ENCODE measurements around the gene AFF3.

The AFF3 gene

DNA sequence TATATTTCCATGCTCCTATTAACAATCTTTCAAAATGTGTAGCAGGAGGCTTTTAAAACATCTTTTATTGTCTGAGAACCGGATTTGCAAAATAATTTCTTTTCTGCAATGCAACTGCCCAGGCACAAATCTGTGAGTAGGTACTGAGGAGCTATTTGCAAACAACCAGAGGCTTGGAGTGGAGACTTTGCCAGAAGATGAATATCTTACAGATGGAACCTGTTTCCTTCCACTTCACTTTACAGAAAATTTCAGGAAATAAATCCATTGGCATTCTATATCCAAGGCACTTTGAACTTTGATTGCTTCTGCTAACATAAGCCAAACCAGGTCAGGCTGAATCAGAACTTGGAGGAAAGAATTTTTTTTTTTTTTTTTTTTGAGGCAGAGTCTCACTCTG, 415.2 kb downstream of the AFF3 start:
- DNase-seq: no peak

DNA sequence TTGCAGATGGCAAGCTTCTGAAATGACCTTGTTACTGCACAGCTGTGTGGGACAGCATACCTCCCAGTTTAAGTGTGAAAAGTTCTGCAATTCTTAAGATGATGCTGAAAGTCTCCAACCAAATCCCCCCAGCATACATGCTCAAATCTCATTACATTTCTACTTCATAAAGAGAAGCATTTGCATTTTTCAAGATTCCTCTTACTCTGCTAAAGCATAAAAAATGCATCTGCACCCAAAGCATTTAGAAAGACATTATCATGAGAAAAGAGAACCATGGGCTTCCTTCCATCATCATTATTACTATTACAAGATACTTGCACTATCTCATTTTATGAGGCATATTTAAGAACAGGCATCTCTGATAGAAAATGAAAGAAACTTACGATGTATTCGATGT, 415.7 kb downstream of the AFF3 start:
- DNase-seq: no peak

DNA sequence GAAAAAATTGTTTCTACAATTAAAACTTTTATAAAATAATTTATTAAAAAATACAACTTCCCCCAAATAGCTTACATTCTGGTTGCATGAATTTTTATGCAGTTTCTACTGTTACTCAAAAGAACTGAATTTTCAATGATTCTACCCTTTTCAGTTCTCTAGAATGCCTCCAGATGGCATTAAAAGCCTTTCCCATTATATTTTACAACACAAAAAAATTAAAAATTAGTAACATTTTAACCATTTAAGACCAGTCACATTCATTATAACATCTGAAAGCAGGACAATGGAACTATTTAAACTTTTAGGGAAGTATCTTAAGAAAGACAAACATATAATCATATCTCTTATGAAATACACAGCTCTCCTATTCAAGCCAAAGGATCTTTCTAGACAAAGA, 416.6 kb downstream of the AFF3 start:
- no peak for DNase-seq

DNA sequence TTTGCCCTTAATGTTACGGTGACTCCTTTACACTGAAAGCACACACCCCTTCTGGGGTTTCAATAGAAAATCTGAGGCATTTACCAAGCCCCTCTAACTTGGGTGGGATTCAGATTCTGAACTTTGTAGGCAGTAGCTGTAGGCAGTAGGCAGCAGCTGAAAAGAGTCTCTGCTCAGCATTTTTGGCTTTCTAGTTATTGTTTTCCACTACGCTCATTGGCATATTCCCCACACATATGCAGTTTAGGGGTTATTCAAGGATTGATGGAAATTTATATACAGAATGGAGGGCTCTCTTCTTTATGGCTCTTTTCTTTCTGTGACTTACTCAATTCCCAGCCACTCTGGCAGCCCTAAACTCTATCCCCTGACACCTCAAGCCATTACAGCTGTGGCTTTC, 419.9 kb downstream of the AFF3 start:
- no peak for DNase-seq

DNA sequence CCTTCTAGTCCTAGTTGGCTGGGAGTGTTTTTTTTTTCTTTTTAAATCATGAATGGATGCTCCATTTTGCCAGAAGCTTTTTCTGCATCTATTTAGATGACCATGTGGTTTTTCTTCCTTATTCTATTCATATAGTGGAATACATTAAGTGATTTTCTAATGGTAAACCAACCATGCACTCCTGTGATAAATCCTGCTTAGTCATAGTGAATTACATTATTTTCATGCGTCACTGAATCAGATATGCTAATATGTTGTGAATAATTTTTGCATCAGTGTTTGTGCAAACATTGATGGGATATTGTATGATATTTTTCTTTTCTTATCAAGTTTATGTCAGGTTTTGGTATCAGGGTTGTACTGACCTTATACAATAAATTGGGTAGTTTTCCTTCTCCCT, 423.3 kb downstream of the AFF3 start:
- DNase-seq: no peak

DNA sequence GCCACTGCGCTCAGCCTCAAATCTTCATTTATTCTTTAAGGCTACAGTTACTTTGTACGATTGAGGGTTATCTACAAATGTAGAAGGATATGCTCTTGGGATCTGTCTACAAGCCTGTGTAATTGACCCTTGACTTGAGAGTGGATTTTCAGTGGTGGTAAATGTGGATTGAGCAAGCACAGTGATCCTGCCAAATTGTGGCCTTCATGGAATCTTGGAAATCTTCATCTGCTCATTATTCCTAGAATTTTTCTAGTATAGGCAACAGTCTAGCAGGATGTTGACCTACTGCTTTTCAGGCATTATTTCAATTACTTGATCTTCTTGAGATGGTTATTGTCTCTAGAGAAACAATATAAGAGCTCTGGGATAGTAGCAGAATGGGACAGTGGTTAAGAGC, 426.4 kb downstream of the AFF3 start:
- DNase-seq: no peak

DNA sequence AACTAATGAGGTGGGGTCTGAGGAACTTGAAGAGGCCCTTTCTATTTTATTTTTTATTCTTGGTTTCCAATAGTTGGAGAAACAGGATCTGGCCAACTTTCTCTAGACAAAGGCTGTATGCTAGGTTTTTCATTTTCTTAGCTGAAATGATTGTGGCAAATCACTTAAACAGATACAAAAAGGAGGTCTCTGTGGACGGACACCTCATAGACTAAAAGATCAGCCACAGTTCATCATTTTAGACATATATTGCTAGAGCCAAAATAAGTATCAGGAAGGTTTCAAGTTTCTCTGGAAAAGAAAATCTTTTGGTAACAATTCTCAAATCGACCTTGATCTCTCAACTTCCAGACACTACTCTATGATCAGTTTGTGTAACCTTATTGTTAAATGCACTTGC, 428.0 kb downstream of the AFF3 start:
- DNase-seq: no peak

DNA sequence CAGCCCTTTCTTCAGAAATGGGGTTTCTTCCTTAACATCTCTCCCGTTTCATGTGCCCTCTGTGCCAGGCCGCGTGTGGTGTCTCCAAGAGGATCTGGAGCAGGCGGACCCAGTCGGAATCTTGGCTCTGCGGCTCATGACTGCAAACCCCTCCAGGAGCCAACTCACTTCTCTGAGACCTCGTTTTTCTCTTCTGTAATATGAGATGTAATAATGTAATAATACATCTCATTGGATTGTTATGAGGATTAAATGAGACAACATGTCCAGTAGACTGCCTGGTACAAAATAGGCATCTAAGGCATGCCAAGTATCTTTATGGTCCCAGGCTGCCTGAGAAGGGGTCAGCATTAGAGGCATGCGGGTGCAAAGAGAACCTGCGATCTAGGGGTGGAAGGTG, 431.2 kb downstream of the AFF3 start:
- no peak for DNase-seq

DNA sequence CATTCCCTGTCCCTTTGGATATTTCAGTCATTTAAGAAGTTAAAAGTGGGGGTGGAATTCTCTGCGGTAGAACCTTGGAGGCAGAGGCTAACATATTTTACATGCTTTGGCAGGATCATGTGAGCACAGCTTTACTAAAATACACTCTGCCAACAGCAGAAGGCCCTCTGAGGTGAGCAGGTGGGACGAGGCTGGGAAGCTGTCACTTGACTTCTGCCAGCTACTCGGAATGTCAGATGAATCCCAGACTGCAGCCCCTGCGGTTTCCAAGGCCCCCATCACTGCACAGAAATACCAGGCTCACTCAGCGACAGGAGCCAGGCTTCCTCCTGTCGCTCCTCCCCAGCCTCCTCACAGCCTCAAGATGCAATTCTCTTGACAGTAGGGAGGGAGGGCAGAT, 431.7 kb downstream of the AFF3 start:
- DNase-seq: no peak

DNA sequence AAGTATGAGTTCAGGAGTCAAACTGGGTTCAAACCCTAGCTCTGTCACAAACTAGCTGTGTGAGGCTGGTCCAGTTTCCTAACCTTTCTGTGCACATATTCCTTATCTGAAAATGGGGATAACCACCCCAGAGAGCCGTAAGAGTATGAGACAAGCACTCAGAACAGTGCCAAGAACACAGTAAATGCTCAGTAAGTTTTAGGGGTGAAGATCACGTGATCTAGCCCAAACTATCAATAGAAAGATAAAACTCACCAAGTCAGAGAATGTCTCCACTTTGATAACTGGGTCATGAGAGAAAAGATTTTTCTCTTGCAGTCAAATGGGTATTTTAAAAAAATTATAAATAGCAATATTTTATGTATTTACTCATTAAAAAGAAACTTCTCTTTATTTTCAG, 433.2 kb downstream of the AFF3 start:
- DNase-seq: no peak

DNA sequence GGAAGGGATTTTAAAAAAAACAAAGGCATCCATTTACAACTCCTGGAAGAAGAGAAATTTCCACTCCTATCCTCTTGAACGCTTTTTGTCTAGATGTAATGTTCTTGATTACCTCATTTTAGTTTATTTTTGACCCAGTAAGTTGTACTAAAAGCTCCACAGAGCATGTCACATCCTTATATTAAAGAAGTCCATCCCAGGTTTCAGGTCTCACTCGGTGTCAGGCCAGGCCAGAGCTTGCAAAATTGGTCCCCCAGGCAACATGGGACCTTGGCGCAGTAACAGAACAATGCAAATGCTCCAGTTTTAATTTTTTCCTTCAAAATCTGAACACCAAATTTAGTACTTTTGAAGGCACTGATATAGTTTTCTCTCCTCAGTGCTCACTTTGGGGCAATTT, 434.2 kb downstream of the AFF3 start:
- no peak for DNase-seq

DNA sequence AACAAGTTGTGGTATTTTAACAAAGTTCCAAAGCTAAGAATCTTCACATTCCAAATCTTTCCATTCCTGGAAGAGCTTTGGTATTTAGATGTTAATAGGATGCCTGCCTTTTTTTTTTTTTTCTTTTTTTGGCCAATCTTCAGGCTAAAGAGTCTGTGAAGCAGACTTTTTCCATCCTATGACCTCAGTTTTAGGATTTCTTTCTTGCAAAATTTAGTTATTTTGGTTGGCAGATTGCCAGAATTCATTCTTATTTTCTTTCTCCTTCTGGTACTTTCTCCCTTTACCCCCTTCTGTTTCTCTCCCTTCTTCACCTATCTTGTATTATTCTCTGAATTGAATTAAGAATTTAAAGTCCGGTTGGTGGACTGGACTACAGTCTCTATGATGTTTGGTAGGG, 434.8 kb downstream of the AFF3 start:
- DNase-seq: no peak

DNA sequence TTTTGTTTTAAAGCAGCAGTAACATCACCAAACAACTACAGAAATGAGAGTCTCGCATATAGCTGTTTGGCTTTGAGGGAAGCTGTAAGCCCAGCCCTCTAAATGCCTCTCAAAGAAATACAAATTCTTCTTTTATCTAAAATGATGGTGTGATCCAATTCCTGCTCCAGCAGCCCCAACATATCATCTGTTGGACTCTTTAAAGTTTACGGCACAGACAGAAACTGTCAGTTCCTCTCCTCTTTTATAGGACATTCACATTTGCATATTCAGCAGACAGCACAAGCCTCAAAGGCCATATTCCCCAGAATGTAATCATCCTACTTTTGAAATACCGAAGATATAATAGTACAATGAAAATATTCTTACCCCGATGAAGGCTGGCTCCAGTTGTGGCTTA, 435.7 kb downstream of the AFF3 start:
- DNase-seq: no peak

DNA sequence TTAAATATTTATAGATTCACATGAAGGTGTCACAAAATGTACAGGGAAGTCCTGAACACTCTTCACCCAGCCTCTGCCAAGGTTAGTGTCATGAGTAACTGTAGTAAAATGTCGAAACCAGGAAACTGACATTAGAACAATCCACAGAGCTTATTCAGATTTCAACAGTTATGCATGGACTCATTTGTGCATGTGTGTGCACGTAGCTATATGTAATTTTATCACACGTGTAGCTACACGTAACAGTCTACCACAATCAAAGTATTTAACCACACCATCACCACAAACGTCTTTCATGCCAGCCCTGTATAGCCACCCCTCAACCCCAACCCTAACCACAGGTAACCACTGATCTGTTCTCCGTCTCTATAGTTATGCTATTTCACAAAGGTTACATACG, 440.9 kb downstream of the AFF3 start:
- DNase-seq: no peak

DNA sequence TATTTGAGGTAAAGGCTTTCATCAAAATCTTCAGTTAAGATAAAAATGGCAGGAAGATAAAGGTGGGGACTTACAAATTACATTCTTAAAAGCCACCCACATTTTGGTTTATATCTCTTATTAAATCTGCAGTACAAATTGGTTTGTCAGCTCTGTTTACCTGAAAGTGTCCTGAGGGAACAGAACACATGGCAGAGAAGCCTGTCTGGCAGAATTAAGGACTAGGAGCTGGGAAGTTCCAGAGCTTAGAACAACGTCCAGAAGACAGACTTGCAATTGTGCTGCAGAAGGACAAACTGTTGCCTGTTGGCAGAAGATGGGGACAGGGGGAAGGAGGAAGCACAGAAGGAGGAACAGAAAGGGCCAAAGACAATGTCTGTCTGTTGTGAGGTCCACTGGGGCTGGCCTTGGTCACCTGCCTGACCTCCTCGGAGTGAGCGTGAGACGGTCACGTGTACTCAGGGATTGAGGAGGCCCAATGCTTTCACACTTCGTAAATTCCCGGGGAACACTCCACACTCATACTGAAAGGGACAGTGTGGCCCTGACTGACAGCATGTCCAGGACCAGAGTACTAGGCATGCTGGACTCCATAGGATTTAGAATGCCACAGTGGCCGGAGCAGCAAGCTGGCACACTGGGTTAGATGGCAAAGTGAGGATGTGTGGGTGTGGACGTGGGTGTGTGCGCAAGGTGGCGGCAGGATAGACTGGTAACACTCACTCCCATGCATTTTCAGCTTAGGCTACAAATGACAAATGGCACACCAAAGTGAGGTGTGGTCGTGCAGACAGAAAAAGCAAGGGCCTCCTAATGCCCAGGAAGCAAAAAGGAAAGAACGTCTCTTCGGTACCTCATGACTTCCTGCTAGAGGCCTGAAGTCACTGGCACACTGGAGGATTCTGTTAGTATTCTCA, 441.6 kb downstream of the AFF3 start:
- no peak for DNase-seq

DNA sequence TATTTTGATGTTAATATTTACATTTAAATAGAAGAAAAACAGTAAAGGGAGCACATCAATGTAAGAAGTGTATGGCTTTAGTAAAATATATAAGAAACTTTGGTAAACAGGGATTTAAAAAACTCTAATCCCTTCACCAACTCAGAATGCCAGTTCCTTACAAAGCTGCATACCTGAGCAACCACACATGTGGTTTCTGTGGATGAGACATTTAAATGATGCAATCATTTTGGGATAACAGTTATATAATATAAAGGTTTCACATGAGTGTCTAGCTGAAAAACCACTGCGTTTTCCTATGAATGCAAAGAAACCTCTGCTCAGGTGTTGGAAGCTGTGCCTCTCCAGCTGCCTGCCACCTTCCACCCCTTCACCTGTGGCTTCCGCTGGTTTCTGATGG, 443.5 kb downstream of the AFF3 start:
- DNase-seq: no peak

DNA sequence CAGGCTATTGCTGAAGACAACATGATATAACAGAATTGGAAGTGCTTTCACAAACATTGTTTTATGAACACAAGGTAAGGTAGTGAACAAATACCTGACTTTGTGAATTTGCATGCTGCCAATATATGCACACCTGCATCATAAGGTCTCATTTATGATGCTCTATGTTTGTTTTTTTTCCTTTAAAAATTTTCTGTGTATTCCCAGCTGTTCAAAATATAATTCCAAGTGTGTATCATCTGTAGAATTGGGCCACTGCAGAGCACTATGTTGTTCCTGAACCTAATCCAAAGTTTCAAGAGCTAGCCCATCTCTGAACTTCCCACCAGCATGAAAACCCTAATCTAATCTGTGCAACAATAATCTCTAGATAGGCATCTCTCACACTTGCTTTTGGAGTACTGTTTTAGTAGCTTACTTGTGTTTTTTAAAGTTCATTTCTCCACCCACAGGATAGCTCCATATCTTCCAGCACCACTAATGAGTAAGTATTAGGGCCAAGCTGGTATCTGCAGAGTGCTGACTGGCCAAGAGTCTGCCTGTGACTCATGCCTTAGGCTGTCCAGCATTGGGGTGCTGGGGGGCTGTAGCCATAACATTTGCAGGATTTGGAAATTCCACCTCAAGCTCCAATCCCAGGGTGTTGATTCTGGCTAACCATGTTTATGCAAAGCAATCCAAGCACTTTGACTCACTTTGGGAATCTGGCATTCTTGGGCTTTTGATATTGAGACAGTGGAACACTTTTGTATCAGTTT, 444.4 kb downstream of the AFF3 start:
- DNase-seq: no peak

DNA sequence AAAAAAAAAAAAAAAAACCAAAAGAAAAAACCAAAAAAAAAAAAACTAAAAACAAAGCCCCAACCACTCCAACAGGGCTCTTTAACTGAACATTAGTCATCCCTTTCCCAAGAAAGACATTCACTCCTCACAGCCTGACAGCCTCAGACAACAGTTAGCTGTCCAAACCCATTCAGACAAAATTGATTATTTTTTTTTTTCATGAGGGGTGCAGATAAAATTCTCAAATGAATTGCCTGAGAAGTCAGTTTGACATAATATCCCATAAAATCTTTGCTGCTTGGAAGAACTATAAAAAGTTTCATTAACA, 446.5 kb downstream of the AFF3 start:
- DNase-seq: no peak

DNA sequence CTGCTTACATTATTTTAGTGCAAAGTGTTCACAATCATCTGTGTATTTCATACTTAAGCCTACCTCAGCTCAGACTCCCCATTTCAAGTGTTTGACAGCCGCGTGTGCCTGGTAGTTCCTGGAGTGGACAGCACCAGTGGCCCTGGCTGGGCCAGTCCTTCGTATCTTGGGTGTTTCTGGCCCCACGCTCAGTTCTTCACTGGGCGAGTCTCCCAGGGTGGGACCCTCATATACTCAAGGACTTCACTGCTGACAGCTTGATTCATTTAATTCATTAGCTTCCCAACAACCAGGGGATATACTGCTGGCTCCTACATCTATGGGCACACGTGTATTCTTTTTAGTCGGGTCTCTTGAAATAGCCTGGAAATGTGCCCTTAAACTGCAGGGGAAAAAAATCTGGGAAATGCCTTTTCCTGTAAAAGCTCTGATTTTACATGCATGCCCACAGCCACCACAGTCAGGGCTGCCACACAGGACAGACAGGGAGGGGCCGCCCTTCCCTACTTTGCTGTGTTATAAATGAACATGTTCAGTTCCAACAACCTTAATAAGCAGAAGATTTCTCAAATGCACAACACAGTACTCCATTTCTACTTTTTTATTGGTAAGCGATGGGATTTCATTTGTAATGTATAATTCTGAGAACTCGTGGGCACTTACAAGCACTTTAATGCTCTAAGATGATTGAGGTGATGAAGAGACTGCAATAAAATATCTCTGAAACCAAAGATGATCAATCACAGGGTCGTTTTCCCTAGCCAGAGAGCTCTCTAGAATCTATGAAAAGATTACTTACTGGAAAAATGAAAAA, 447.1 kb downstream of the AFF3 start:
- DNase-seq: no peak

DNA sequence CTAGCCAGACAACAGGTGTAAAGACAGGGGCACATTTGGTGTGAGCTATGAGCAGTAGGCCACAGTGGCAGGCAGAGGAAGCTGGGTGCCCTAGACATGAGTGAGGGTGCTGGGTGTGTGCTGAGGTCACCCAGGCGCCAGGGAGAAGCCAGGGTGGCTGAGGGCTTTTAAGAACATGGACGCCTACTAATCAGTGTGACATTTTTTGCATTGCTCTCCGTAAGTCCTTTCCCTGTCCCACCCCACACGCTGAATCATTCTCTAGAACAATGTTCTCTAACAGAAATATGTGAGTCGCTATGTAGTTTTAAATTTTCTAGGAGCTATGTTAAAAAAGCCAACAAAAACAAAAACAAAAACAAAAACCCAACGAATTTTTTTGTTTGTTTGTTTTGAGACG, 448.1 kb downstream of the AFF3 start:
- DNase-seq: no peak

DNA sequence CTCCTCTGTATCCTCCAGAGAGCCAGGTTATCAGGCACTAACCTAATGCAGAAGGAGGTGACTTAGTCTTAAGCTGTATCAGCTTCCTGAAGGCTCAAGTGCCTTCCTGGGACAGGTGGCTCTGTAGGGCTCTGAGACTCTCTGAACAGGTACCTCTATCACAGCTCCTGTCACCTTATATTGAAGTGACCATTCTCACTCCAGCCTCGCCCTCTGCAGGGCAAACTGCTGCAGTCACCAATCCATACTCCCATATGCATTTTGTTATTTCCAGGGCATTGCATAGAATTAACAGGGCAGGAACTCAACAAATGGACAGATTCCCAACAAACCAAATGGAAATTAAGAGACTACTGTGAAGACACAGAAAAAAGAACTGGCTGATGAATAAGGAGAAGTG, 449.6 kb downstream of the AFF3 start:
- no peak for DNase-seq

DNA sequence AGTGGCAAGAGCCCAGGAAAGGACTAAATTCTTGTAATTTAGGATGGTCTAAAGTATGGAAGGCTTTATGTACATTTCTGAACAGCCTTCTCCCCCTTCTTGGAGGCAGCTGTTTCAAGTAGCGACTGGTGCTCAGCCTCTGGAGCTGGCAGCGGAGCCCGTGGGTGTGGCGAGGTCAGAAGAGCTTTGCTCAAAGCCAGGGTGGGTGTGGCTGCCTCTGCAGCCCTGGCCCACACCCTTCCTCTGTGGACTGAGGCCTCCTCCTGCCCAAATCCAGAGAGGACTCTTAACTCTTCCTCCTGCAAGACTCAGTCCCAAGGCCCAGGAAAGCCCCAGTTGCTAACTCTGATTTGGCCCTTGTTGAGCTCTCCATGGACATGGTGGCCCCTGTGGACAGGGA, 450.5 kb downstream of the AFF3 start:
- DNase-seq: no peak

DNA sequence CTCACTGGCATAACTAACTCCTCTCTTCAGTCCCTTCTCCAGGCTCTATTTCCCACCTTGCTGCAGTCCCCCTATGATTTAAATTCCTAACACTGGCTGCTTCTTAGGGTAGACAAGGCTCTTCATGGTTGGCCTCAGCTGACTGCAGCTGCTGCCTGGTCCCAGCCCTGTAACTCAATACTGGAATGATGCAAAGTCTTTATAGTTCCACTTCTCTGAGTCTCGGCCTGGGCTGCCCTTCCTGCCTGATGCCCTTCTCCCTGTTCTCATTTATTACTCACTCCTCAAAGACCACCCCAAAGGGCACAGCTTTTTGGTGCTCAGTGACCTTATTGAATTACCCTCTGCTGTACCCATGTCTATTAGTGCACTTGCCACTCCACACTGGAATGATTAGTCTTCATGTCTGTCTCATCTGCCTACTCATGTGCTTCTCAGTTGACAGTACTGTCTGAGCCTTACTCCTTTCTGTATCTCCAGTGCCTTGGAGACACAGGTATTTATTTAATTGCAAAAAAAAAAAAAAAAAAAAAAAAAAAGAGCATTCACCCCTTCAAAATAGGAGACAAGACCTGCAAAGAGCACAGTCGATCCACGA, 453.1 kb downstream of the AFF3 start:
- DNase-seq: no peak

Measured in NCI-H1417 treated with DMSO at 0.1 percent for 48 hours (cell line).